ENCODE data around the gene CCDC85C. TPM values are rescaled to one million over a fixed set of nuclear protein-coding genes. Genes with fewer than 3 reads are reported as not detected.

Gene CCDC85C
- total and polyA plus RNA-seq, 10 of the 15 experiments (the other 5 are each of a cell fraction or from before 2014, with no cell fraction given): 0.03 to 3.6 (median 1.1) TPM

DNA sequence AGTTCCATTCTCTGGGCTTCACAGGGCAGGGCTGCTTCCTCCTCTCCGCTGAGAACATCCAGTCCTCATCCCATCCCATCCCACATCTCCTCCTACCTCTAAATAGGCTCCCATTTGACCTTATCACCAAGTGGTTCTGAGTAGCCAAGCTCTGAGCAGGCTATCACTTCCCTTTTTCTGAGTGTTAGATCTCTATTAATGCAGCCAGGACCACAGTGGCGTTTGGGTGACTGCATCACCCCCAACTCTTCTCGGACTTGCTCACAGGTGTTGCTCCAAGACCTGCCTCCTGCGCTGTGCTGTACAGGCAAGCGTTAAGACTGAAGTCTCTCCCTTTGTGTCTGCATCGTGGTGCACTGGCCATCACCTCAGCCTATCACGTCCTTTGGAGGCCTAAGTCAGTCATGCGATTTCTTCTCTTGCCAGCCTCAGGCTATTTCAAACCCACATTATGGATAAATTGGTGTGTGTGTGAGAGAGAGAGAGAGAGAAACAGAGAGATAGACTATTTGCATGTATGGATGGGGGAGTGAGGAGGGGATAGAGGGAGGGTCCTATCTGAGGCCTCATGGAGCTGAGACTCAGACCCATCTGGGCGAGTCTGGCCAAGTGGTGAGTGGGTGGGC, 28.5 kb upstream of the CCDC85C start:
- ChIA-PET POLR2A (no interaction called here), SMC1A (ENCODE audit: uncharacterized antibody, unreplicated experiment) (no interaction called here), CTCF (interaction anchor here (0.8 kb wide), 1 partner anchor 115 kb away, joined by 3 read pairs; no protein-coding TSS in a partner anchor), RAD21 (ENCODE audit: unreplicated experiment) (no interaction called here)
- Histone ChIP-seq H2AFZ (ENCODE audit: control insufficient read depth, low read depth, low read length) (no peak overlapping the region), H3K4me2 (ENCODE audit: control insufficient read depth, insufficient read depth) (no peak overlapping the region), H3K4me1 (ENCODE audit: control insufficient read depth, insufficient read depth, low read length) (no peaks in the 10 kb centered on the region), H3K27ac (ENCODE audit: control insufficient read depth, insufficient read depth) (no peak overlapping the region), H4K20me1 (ENCODE audit: control insufficient read depth, insufficient read depth) (no peaks in the 10 kb centered on the region), H3K27me3 (replicated peaks in 1 of 2; ENCODE audit: control insufficient read depth in 2 of 2, insufficient read depth in 2 of 2, low read length in 1 of 2) (peaks cover 0 to 1% of the 10 kb centered on the region in 2 experiments; a peak in 2 of 4 replicates), H3K9ac (ENCODE audit: control insufficient read depth, insufficient read depth, low read length) (no peak overlapping the region), H3K4me3 (no peak overlapping the region), H3K9me3 (replicated peaks; ENCODE audit: control insufficient read depth, insufficient read depth, low read length) (no peaks in the 10 kb centered on the region), H3K79me2 (ENCODE audit: control insufficient read depth, insufficient read depth, low read length) (no peaks in the 10 kb centered on the region), H3K36me3 (ENCODE audit: control insufficient read depth in 2 of 2, insufficient read depth in 2 of 2, low read length in 1 of 2) (no peaks in the 10 kb centered on the region)
- BruUV-seq (replicated peaks): no TSS peak
- TF ChIP-seq TCF12 (IDR thresholded peaks at IDR 0.05; ENCODE audit: low read depth, low read length) (no peak), DPF2 (IDR thresholded peaks at IDR 0.05) (no peak), SPI1 (IDR thresholded peaks at IDR 0.05; ENCODE audit: borderline replicate concordance, insufficient read depth, low read depth, low read length) (peak; percentile 78; the same call in 1 of the 2 replicates), SMAD1 (IDR thresholded peaks at IDR 0.05; ENCODE audit: low read depth, partially characterized antibody) (no peak)
- in situ Hi-C loops (cut with MboI): no loop called here
- intact Hi-C loops (cut with micrococcal nuclease; ENCODE audit: unreplicated experiment): no loop called here
- 21% methylated on average over 8 of the region's 9 CpGs for WGBS (ENCODE audit: insufficient coverage, insufficient replicate concordance, low lambda C conversion rate, missing lambda C conversion rate)
- ATAC-seq (peak; percentile 39), FAIRE-seq (no peak), DNase-seq (ENCODE audit: low read depth, low spot score) (no peak)

GRCh38 chr14:99630202-99630601, 26.2 kb upstream of the CCDC85C start:
- intact Hi-C loops (cut with micrococcal nuclease; ENCODE audit: unreplicated experiment): no loop called here
- BruUV-seq (replicated peaks): no TSS peak
- no peak for TF ChIP-seq SUZ12 (IDR thresholded peaks at IDR 0.05; ENCODE audit: unreplicated experiment)
- no peak for TF ChIP-seq RELA (IDR thresholded peaks at IDR 0.05; ENCODE audit: borderline replicate concordance, partially characterized antibody)
- no peak for TF ChIP-seq ASH2L (IDR thresholded peaks at IDR 0.05; ENCODE audit: borderline replicate concordance, low read depth)
- no peak for TF ChIP-seq SMARCA5 (IDR thresholded peaks at IDR 0.05)
- TF ChIP-seq, protein P1, sequence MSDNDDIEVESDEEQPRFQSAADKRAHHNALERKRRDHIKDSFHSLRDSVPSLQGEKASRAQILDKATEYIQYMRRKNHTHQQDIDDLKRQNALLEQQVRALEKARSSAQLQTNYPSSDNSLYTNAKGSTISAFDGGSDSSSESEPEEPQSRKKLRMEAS (IDR thresholded peaks at IDR 0.05; ENCODE audit: low read depth, low read length): no peak
- TF ChIP-seq, protein P2, sequence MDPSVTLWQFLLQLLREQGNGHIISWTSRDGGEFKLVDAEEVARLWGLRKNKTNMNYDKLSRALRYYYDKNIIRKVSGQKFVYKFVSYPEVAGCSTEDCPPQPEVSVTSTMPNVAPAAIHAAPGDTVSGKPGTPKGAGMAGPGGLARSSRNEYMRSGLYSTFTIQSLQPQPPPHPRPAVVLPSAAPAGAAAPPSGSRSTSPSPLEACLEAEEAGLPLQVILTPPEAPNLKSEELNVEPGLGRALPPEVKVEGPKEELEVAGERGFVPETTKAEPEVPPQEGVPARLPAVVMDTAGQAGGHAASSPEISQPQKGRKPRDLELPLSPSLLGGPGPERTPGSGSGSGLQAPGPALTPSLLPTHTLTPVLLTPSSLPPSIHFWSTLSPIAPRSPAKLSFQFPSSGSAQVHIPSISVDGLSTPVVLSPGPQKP (IDR thresholded peaks at IDR 0.05; ENCODE audit: low read depth, low read length): no peak
- TF ChIP-seq, protein P3, sequence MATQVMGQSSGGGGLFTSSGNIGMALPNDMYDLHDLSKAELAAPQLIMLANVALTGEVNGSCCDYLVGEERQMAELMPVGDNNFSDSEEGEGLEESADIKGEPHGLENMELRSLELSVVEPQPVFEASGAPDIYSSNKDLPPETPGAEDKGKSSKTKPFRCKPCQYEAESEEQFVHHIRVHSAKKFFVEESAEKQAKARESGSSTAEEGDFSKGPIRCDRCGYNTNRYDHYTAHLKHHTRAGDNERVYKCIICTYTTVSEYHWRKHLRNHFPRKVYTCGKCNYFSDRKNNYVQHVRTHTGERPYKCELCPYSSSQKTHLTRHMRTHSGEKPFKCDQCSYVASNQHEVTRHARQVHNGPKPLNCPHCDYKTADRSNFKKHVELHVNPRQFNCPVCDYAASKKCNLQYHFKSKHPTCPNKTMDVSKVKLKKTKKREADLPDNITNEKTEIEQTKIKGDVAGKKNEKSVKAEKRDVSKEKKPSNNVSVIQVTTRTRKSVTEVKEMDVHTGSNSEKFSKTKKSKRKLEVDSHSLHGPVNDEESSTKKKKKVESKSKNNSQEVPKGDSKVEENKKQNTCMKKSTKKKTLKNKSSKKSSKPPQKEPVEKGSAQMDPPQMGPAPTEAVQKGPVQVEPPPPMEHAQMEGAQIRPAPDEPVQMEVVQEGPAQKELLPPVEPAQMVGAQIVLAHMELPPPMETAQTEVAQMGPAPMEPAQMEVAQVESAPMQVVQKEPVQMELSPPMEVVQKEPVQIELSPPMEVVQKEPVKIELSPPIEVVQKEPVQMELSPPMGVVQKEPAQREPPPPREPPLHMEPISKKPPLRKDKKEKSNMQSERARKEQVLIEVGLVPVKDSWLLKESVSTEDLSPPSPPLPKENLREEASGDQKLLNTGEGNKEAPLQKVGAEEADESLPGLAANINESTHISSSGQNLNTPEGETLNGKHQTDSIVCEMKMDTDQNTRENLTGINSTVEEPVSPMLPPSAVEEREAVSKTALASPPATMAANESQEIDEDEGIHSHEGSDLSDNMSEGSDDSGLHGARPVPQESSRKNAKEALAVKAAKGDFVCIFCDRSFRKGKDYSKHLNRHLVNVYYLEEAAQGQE (IDR thresholded peaks at IDR 0.05; ENCODE audit: low read depth, low read length): no peak
- TF ChIP-seq NBN (IDR thresholded peaks at IDR 0.05): no peak
- no peak for TF ChIP-seq ZBED1 (IDR thresholded peaks at IDR 0.05; ENCODE audit: borderline replicate concordance)
- no peak for TF ChIP-seq SREBF1 (IDR thresholded peaks at IDR 0.05; ENCODE audit: low read length)

More at GRCh38 chr14:99630202-99630601, 26.2 kb upstream of the CCDC85C start:
- WGBS (ENCODE audit: insufficient coverage, insufficient replicate concordance, low lambda C conversion rate, missing lambda C conversion rate): 48% methylated on average over 8 of the region's 8 CpGs
- no peak overlapping the region for H3K27ac ChIP-seq (ENCODE audit: control insufficient read depth, insufficient read depth)
- ATAC-seq: no peak
- ChIA-PET RAD21 (ENCODE audit: unreplicated experiment) (interaction anchor here (1.0 kb wide), 1 partner anchor 112 kb away, joined by 3 read pairs; no protein-coding TSS in a partner anchor), SMC1A (ENCODE audit: uncharacterized antibody, unreplicated experiment) (no interaction called here), POLR2A (no interaction called here), CTCF (interaction anchor here (0.6 to 1.0 kb wide), 2 partner anchors 111 to 136 kb away, joined by 3 read pairs; no protein-coding TSS in a partner anchor)
- DNase-seq (ENCODE audit: low read depth, low spot score): no peak
- H3K4me2 ChIP-seq (ENCODE audit: control insufficient read depth, insufficient read depth): no peak overlapping the region
- no peaks in the 10 kb centered on the region for H3K9me3 ChIP-seq (replicated peaks; ENCODE audit: control insufficient read depth, insufficient read depth, low read length)
- no peak overlapping the region for H3K9ac ChIP-seq (ENCODE audit: control insufficient read depth, insufficient read depth, low read length)
- H3K27me3 ChIP-seq (replicated peaks in 1 of 2; ENCODE audit: control insufficient read depth in 2 of 2, insufficient read depth in 2 of 2, low read length in 1 of 2): no peaks in the 10 kb centered on the region; a peak in 1 of 4 replicates
- in situ Hi-C loops (cut with MboI): no loop called here
- no peak overlapping the region for H3K4me3 ChIP-seq
- H4K20me1 ChIP-seq (ENCODE audit: control insufficient read depth, insufficient read depth): no peaks in the 10 kb centered on the region
- no peak overlapping the region for H2AFZ ChIP-seq (ENCODE audit: control insufficient read depth, low read depth, low read length)
- H3K79me2 ChIP-seq (ENCODE audit: control insufficient read depth, insufficient read depth, low read length): no peaks in the 10 kb centered on the region
- no peak for FAIRE-seq
- H3K4me1 ChIP-seq (ENCODE audit: control insufficient read depth, insufficient read depth, low read length): no peaks in the 10 kb centered on the region
- no peaks in the 10 kb centered on the region for H3K36me3 ChIP-seq (ENCODE audit: control insufficient read depth in 2 of 2, insufficient read depth in 2 of 2, low read length in 1 of 2)

Data from GM12878 (cell line).